Measurements from ENCODE around the gene PPP1R15B.

DNA sequence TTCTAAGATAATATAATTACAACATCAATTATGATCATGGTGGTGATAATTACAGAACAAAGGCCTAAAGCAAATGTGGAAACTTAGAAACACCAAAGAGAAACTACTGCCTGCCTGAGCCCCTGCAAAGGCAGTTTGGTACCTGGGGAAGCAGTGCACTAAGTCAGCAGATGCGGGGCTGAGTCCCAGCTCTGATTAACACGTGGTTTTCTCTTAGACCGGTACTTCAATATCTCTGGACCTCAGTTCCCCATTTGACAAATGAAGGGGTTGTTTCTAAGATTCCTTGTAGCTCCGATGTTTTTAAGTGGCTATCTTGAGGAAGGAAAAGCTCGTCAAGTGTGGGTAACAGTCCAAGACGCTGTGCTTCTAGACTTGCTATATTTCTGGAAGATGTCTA, 35.2 kb downstream of the PPP1R15B start:
- TF ChIP-seq, protein P1, sequence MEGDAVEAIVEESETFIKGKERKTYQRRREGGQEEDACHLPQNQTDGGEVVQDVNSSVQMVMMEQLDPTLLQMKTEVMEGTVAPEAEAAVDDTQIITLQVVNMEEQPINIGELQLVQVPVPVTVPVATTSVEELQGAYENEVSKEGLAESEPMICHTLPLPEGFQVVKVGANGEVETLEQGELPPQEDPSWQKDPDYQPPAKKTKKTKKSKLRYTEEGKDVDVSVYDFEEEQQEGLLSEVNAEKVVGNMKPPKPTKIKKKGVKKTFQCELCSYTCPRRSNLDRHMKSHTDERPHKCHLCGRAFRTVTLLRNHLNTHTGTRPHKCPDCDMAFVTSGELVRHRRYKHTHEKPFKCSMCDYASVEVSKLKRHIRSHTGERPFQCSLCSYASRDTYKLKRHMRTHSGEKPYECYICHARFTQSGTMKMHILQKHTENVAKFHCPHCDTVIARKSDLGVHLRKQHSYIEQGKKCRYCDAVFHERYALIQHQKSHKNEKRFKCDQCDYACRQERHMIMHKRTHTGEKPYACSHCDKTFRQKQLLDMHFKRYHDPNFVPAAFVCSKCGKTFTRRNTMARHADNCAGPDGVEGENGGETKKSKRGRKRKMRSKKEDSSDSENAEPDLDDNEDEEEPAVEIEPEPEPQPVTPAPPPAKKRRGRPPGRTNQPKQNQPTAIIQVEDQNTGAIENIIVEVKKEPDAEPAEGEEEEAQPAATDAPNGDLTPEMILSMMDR (IDR thresholded peaks at IDR 0.05), result no peak
- no peak for TF ChIP-seq POLR2A (IDR thresholded peaks at IDR 0.05)

All from heart left ventricle (tissue), 13 donors.